DND-41 (cell line): ENCODE results near the gene SLC39A11.

Experiments
- EZH2 ChIP-seq: IDR thresholded peaks from 3 replicates; pipeline ENCODE4 v1.6.1; 2012; ENCODE audit warnings: borderline replicate concordance, low read depth, mild to moderate bottlenecking, moderate library complexity, low read length, inconsistent platforms; ENCODE audit not compliant: severe bottlenecking
- TF ChIP-seq, protein P1 (sequence below): IDR thresholded peaks from 2 replicates; pipeline ENCODE4 v1.5.1; 2012; ENCODE audit warnings: borderline replicate concordance, low read length, moderate library complexity, mild to moderate bottlenecking; ENCODE audit not compliant: poor library complexity, severe bottlenecking; ENCODE audit errors: extremely low read depth

DNA sequence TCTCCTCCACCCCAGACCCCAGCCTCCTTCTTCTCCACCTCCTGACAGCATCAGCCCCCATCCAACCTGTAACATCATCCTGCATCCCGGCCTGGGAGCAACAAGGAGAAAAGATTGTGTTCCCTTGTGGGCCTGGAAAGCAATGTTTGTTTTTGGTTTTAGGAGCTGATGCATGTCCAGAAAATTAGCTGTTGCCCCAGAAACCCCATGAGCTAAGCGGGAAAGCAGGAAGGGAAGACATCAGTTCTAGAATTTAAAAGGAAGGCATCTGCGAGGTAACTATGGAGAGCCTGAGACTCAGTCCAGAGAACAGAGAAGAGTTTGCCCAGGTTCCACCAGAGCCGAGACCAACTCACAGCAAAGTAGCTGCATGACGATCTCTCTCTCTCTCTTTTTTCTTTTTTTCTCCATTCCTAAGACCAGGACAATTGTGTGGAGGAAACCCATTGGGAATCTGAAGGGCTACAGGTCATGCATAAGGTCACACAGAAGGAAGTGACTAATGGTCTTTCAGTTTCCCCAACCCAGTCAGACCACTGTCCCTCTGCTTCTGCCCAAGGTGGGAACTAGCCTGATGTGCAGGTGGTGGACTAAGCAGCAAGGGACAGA is 124.4 kb downstream of the SLC39A11 start:
- TF ChIP-seq, protein P1, sequence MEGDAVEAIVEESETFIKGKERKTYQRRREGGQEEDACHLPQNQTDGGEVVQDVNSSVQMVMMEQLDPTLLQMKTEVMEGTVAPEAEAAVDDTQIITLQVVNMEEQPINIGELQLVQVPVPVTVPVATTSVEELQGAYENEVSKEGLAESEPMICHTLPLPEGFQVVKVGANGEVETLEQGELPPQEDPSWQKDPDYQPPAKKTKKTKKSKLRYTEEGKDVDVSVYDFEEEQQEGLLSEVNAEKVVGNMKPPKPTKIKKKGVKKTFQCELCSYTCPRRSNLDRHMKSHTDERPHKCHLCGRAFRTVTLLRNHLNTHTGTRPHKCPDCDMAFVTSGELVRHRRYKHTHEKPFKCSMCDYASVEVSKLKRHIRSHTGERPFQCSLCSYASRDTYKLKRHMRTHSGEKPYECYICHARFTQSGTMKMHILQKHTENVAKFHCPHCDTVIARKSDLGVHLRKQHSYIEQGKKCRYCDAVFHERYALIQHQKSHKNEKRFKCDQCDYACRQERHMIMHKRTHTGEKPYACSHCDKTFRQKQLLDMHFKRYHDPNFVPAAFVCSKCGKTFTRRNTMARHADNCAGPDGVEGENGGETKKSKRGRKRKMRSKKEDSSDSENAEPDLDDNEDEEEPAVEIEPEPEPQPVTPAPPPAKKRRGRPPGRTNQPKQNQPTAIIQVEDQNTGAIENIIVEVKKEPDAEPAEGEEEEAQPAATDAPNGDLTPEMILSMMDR, result no peak
- TF ChIP-seq EZH2, result no peak
